GM06990 (cell line): ENCODE results near the gene MIEN1.

Source experiments
- DNase-seq: peaks from one replicate; pipeline ENCODE4 v3.0.0-alpha.2; 2011; ENCODE audit not compliant: insufficient read length; ENCODE audit errors: extremely low read depth
- H3K27me3 ChIP-seq: replicated peaks from 2 replicates; pipeline ENCODE4 v1.6.0; 2011; ENCODE audit warnings: low read length; ENCODE audit not compliant: control insufficient read depth, insufficient read depth
- H3K36me3 ChIP-seq: 2 replicates; pipeline ENCODE4 v1.5.1; 2011; ENCODE audit warnings: low read length; ENCODE audit not compliant: control insufficient read depth, insufficient read depth
- H3K4me3 ChIP-seq: replicated peaks from 2 replicates; pipeline ENCODE4 v1.5.1; 2011; ENCODE audit warnings: low read depth, mild to moderate bottlenecking, control low read depth, low read length
- CTCF ChIP-seq: IDR thresholded peaks from 2 replicates; pipeline ENCODE4 v1.5.1; 2011; ENCODE audit warnings: low read length, control low read depth, mild to moderate bottlenecking, inconsistent platforms; ENCODE audit not compliant: insufficient read depth, poor library complexity, severe bottlenecking

The MIEN1 gene

GRCh38 chr17:39744075-39744835, 13.9 kb upstream of the MIEN1 start:
- DNase-seq = no peak
- Histone ChIP-seq H3K36me3 (no peaks in the 10 kb centered on the region), H3K27me3 (no peaks in the 10 kb centered on the region), H3K4me3 (no peak overlapping the region)
- TF ChIP-seq CTCF = no peak

- no peaks in the 10 kb centered on the region for H3K36me3 ChIP-seq
Measured at GRCh38 chr17:39742856-39743436, 12.6 kb upstream of the MIEN1 start.

GRCh38 chr17:39742126-39742855, 12.0 kb upstream of the MIEN1 start:
- Histone ChIP-seq H3K4me3 (no peak overlapping the region), H3K36me3 (no peaks in the 10 kb centered on the region), H3K27me3 (no peaks in the 10 kb centered on the region)
- TF ChIP-seq CTCF = no peak
- no peak for DNase-seq

More at GRCh38 chr17:39742856-39743436, 12.6 kb upstream of the MIEN1 start:
- no peak overlapping the region for H3K4me3 ChIP-seq
- TF ChIP-seq CTCF = no peak
- DNase-seq = no peak
- H3K27me3 ChIP-seq = no peaks in the 10 kb centered on the region

- no peak overlapping the region for H3K4me3 ChIP-seq
- no peak for DNase-seq
- H3K27me3 ChIP-seq = no peaks in the 10 kb centered on the region
- H3K36me3 ChIP-seq = no peaks in the 10 kb centered on the region
- no peak for TF ChIP-seq CTCF
Measured at GRCh38 chr17:39740357-39741111, 10.2 kb upstream of the MIEN1 start.

GRCh38 chr17:39739885-39740356, 9.6 kb upstream of the MIEN1 start:
- no peaks in the 10 kb centered on the region for H3K36me3 ChIP-seq
- DNase-seq = no peak
- TF ChIP-seq CTCF = no peak
- H3K4me3 ChIP-seq = no peak overlapping the region
- no peaks in the 10 kb centered on the region for H3K27me3 ChIP-seq
